NCI-H526 treated with DMSO at 0.1 percent for 48 hours (cell line): Measurements from ENCODE around the gene IL23R.

ENCODE experiments used
- DNase-seq: peaks from one replicate; lab custom pipeline; 2025; lab: John Stamatoyannopoulos, UW

IL23R gene

DNA sequence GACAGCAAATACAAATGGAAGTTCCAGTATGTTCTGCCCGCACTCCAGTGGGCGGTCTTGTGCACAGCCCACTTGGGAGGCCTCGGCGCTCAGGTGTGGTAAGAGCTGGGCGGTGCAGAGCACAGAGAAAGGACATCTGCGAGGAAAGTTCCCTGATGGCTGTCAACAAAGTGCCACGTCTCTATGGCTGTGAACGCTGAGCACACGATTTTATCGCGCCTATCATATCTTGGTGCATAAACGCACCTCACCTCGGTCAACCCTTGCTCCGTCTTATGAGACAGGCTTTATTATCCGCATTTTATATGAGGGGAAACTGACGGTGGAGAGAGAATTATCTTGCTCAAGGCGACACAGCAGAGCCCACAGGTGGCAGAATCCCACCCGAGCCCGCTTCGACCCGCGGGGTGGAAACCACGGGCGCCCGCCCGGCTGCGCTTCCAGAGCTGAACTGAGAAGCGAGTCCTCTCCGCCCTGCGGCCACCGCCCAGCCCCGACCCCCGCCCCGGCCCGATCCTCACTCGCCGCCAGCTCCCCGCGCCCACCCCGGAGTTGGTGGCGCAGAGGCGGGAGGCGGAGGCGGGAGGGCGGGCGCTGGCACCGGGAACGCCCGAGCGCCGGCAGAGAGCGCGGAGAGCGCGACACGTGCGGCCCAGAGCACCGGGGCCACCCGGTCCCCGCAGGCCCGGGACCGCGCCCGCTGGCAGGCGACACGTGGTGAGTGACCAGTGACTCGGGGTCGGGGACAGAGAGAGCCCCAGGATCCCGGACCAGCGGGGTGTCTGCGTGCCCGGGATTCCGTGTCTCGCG is 141.2 kb downstream of the IL23R start, which contains the start of gene IL12RB2:
TSS of gene IL12RB2 (plus strand) at position 623 of the 810 bp plus-strand sequence. CDS start 12,496 bp downstream, outside the sequence.
- DNase-seq: peak; percentile 58

DNA sequence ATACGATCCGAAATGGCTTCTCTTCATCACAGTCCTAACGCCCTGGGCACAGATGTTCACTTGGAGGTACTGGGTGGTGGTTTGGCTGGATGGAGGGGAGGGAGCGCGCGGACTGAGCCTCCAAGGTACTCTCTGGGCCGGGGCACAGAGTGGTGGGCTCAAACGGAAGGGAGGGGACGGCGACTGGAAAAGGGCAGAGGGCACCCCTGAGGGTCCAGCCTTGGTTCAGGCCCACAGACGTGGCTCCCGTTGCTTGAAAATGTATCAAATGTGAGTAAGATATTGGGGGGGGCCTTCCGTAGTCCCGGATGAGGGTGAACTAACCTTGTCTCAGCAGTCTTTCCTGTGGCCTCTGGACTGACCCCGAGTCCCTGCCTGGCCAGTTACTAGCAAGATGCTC is 141.9 kb downstream of the IL23R start:
- DNase-seq: no peak
